NCI-H2227 treated with DMSO at 0.1 percent for 48 hours (cell line): ENCODE measurements around the gene IFNG-AS1.

Source experiments
- DNase-seq: peaks from one replicate; lab custom pipeline; 2025; lab: John Stamatoyannopoulos, UW

The IFNG-AS1 gene

DNA sequence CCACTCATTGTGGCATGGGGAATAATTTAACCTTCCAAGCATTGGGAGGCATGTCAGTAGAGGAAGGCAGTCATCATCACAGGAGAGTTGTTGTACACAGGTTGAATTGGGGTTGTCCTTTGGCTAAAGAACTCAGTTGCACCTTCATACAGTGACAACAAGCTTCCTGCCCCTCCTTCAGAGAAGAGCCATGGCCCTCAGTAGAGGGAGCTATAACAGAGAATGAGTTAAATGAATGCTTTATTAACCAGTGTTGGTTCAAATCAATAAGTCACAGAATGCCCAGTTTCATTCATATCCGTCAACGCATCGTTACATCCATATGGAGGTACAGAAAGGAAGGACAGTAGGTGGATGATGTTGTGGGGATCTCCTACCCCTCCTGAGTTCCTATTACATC lies 4.8 kb downstream of the IFNG-AS1 start:
- DNase-seq = no peak

DNA sequence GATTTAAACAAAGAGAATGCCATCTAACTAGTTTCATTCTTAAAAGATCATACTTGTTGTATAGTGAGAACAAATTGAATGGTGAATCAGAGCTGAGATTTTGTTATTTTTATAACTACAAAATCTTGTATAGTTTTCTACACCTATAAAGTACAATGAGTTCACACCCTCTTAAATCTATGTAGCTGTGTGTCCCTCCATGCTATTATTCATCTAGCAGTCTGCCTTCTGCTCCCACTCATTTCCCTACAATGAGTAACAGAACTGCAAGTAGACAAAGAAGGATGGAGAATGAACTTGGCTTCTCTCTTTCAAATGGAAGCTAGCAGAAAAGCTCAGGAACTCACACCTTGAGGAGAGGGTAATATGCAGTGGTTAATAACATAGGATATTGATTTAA lies 7.1 kb downstream of the IFNG-AS1 start:
- DNase-seq = no peak

DNA sequence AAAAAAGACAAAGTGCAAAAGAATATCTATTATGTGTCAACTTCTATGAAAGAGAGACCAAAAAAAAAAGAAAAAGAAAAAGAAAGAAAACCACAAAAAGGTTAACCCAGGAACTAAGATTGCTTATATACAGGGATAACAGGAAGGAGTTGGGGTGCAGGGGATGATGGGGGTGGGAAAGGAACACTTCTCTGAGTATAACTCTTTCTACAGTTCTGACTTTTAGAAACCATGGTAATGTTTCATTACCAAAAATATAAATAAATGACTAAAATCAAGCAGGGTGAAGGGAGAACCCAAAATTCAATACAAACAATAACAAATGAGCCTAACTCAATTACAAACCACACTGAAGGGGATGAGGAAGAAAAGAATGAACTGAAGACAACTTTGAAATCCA lies 9.1 kb downstream of the IFNG-AS1 start:
- DNase-seq = no peak

DNA sequence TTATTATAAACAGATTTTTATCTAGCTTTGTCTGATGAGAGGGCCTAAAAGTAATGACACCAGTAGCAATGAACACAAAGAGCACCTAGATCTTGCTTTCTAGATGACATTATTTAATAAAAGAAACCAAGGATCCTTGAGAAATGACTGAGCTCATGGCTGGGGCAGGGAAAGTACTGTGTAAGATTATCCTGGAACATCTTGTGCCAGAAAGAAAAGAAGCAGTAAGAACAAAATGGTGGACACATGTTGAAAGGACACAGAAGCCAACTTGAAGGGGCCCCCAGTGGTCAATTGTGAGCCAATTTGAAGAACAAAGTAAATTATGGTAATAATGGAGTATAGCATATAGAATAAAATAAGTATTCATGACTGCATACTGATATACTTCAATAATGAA lies 10.0 kb downstream of the IFNG-AS1 start:
- no peak for DNase-seq

DNA sequence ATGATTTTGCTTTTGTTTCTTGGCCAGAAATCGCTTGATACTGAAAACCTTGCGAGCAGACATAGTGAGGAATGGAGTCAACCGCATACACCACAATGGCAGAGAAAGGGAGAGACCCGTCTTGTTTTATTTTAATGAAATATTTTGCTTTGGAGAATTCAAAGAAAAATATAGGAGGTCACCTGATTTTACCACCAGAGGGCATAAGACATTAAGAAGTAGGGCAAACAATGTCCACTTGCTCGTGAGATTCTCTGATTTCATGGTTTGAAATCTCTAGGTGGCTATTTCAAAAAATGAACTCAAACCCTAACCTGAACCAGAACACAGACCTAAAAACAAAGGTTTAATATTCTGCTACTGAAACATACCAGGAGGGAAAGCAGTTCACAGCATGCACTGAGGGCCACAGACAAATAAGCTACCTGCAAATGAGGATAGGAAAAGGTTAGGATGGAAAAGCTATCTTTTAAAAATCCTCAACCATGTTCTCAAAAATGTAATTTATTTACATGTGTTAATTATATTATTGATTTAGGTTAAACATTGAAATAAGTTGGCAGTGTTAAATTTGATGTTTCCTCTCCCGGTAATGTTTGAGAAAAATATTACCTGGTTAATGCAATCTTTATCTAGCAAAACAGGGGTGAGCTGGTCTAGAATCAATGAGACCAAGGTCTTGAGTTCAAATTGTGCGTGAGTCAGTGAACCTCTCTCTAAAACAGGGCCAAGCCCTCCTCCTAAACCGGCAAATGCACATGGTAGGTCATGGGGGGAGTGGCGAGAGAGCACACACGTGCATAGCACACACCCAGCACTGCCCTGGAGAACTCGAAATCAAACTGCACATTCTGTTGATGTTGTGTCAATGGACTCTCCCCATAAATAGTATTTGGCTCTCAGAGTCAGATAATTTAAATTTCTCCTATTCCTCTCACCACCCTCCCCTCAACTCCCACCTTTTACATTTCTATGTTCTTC lies 12.5 kb downstream of the IFNG-AS1 start:
- no peak for DNase-seq

DNA sequence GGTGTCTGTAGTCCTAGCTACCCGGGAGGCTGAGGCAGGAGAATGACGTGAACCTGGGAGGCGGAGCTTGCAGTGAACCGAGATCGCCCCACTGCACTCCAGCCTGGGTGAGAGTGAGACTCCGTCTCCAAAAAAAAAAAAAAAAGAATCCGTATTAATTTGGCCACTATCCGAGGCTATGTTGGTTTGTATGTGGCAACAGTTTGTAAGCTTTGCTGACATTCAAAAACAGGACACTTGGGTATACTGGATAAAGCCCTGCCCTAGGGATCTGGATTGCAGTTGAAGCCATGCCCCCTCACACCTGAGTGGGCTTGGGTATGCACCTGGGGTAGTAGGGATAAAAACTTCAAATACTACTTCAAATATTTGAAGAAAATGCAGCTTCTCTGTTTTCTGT lies 14.5 kb downstream of the IFNG-AS1 start:
- no peak for DNase-seq

DNA sequence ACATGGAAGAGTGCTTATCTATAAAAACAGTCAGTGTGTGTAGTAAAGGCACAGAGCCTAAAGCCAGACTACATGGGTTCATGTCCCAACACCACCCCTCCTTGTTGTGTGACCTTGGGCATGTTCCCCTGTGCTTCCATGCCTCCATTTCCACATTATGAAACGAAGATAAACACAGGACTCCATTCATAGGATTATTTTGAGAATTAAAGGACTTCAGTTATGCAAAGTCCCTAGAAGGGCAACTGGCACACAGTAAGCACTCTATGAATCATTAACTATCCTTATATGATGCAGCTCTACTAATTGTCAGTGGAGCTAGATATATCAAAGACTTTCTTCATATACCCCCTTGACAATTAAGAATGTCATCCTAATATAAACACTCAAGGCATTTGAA lies 17.8 kb downstream of the IFNG-AS1 start:
- DNase-seq = no peak

DNA sequence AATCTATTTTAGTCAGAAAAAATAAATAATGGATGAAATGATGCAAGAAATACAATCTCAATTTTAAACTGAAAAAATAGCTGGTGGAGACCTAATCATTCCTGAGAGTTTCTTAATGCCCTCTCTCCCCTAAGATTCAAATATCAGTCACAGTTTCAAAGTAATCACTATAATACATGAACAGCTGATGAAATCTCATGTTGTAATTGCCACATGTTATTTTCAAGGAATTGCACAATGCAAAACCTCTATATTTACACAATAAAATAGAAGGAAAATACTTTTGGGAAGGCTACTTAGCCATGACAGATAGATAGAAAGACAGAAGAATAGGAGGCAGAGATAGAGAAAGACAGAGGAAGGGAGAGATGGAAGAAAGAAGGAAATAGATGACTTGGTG lies 18.2 kb downstream of the IFNG-AS1 start:
- DNase-seq = no peak

DNA sequence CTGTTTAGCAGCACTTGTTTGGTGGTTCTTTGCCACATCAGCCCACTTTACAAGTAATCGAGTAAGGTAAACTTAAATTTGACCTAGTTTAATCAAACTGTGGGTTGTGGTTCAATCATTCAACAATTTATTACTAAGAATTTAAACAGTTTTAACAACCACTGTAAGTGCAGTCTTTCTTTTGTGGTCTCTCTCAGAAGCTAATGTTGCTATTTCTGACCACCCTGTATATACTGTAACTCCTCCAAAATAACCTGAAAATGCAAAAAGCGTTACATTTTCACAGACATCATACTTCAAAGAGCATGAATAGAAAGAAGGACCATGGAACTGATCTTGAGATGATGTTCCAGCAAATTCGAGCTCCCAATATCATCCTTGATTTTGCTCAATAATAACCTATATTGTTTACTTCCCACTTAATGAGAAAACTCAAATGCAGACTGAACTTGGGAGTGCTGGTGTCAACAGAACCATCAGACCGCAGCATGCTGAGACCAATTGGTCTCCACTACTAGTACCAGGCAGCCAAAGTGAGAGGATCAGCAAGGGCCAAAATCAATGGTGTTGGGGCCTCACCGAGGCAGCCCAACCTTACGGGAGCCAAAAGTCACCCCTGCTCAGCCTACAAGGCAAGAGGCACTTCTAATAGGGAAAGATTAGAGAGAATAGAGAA lies 22.1 kb downstream of the IFNG-AS1 start:
- DNase-seq = no peak

DNA sequence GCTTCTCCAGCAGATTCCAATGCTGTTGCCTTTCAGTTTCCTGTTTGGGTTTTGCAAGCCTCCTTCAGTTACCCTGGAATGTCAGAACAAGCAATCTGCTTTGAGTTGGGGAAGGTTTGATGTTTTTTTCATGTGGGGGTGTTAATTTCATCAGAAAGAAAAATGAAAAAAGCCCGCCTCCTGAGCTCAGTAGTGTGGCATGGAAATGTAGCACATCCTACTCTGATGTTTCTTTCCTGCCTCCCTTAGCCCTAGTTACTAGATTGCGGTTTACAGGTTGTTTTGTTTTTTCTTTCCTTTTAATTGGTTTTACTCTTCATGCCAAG lies 22.6 kb downstream of the IFNG-AS1 start:
- DNase-seq = no peak

DNA sequence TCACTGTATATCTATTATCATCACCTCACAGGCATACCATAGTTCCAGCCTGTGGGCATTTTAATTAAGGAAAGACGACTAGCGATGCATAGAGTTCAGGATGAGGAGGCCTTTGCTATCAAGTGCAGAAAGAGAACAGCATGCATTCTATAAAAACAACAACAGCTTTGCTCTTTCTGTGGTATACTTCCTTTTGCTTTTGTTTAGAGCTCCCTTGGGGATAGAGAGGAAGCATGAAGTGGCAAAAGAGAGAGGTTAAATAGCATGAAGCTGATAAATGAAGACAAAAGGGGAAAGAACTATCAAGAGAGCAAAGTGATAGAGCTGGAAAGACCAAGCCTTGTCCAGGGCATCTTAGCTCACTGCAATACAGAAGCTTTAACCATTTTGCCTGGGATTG lies 23.5 kb downstream of the IFNG-AS1 start:
- no peak for DNase-seq

DNA sequence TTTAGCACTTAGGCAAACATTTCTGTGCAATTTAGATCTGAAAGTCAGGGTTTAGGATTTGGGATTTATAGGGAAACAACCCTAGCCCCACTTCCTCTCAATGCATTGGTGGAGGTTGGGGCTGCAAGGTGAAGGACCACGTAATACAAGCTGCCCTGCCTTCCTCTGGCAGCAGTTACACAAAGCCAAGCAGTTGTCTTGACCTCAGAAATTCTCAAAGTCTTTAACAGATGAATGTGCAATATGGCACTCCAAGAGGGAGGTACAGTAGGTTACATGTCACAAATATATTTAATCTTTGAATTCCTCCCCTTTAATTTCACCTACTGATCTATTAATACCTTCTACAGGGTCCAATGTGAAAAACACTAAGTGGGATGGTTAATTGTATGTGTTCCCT lies 23.9 kb downstream of the IFNG-AS1 start:
- DNase-seq = no peak

DNA sequence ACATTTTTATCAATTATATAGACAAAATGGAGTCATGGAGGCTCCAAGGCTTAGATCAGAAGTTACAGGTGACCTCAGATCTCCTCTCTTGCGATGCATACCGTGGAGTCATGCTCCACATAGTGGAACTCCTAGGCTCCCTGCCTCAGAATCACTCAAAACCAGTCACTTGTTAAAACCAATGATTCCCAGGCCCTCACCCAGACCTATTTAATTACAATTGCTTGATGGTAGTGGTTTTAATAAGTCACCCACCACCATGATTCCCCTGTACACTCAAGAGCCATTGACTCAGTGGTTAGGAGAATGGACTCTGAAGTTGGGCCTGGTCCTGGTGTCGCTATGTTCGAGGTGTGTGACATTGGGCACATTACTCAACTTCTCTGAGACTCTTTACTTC lies 26.9 kb downstream of the IFNG-AS1 start:
- no peak for DNase-seq

DNA sequence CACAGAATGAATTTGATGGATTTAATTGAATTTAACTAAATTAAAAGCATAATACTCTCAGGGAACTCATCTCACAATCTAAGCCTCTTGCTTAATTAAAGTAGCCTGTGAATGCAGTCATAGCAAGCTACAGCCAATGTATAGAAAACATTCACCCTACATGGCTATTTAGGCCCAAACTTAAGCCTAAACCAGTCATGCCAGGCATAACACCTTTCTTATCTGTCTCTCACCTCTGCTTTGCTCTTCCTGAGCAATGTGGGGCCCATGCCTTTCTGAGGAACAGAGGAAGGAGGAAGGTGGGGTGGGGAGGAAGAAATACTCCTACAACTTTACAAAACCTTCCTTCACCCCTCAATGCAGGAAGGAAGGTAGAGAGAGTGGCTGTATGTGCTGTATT lies 29.1 kb downstream of the IFNG-AS1 start:
- DNase-seq = no peak

DNA sequence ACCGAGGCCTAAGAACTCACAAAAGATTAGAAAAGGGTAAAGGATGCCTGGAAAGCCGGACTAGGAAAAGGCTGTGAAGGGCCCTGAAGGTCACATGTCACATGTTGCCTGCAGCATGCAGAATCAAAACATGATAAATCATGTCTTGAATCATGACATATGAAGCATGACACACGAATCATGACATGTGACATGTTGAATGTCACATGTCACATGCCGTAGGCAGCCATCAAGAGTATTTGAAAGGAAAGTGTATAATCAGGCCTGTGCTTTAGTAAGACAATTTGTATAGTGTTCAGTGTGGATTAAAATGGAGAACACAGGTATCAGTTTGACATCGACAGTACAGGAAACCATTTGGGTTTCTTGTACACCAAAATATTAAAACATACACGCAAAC lies 30.8 kb downstream of the IFNG-AS1 start:
- DNase-seq = no peak

DNA sequence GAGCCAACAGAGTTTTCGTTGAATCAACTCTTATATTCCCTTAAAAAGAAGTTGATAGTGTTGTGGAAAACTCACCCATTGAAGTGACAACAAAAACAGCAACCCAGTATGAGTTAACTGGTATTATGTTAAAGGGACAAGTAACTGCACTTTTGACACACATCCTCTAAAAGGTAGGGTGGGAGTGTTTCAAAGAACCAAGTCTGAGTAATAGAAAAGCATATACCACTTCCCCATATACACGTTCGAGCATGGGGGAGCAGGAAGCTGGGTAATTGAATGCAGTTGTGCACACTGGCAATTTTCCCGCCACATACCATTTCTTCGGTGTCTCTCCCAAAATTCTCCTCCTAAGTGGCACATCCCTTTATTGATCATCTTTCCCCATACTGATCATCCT lies 31.5 kb downstream of the IFNG-AS1 start:
- DNase-seq = no peak

DNA sequence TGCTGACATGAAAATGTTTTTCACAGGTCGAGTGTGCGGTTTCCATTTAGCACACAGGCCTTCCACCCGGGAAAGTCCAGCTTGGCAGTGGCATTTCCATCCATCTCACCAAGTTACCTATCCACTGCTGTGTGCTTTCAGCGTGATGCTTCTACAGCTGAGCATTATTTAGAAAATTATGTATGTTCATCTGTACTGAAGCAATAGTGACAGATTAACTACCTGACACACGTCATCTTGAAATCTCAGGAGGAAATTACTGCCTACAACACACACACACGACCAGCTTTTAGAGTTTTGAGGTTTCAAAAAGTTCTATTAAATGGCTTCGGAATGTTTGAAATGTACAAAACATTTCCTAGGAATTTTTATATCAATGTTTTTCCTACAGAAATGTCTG lies 39.4 kb downstream of the IFNG-AS1 start:
- DNase-seq = no peak

DNA sequence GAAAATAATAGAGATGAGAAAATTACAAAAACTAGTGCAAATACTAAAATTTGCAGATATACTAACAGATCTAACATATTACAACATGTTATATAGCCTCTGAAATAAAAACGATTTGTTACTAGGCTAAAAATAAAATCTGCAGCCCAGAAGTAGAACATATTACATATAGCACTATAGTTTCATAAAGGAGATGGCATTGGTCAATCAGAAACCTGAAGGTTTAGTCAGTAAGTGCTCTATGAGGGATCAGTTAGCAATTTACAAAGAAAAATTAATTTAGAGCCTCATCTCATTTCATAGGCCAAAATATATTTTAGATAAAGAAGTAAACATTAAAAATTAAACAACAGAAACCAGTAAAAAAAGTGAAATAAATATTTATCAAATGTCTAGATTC lies 41.0 kb downstream of the IFNG-AS1 start:
- DNase-seq = no peak

DNA sequence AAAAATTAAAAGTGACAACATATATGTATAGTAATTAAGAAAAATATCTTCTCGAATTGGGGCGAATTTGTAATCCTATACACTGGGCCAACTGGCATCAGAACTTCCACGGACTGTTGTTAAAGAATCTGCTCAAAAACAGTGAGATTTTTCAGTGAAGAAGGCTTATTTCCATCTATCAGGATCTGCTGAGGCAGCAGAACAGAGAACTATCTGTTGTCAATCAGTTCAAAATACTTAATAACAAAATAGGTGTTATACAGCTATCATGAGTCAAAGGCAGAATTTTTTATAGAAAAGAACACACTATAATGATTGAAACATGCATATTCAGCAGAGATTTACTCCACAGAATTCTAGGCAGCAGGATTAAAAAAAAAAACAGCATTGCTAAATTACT lies 41.9 kb downstream of the IFNG-AS1 start:
- DNase-seq = no peak

DNA sequence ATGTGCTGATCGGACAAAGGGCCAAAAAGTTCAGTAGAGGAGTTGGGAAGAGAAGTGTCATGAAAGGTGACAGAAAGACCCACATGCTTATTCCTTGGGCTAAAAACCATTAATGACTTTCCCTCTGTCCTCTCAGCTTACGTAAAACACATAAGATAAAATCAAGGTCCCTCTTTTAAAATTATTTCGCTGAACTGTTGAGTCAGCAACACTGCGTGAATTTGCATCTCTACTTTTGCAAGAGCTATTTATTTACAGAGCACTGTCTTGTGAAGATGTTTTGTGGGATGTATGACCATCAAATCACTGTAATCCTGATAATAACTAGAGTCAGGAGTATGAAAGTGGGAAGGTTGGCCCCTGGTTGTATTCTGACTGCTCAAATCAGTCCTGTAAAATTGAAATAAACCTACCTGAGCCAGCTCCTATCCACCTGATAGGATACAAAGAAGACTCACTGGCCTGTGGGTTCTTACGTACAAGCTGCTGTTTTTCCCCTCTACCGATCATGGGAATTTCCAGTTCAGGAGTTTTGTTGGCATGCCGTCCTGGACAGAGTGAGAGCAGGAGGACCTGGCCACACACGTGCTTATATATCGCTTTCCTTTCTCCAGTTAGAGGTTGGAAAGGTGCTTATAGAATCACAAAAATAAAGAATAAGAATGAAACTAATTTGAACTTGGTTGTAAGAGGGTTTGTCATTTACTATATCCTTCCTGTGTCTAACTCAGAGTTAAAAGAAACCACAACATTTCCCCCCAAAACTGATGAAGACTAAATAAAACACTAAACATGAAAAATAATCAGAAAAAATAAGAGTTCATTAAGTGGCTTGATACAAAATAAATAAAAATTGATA lies 42.9 kb downstream of the IFNG-AS1 start:
- no peak for DNase-seq

DNA sequence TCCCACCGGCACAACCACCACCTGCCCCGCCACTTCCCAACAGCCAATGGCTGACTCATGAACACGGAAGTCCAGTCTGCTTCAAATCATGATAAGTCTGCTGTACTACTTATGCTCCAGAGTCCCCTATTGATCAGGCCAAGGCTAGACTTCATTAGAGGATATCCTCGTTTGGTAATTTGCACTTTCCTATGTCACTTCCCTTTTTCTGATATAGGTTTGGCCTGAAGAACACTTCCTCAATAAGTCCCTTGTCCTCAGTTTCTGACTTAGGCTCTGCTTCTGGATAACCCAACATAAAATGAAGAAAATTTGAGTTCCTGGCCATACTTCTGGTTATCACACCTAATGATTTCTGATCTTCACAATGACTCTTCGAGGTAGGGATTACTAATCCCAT lies 45.3 kb downstream of the IFNG-AS1 start:
- no peak for DNase-seq

DNA sequence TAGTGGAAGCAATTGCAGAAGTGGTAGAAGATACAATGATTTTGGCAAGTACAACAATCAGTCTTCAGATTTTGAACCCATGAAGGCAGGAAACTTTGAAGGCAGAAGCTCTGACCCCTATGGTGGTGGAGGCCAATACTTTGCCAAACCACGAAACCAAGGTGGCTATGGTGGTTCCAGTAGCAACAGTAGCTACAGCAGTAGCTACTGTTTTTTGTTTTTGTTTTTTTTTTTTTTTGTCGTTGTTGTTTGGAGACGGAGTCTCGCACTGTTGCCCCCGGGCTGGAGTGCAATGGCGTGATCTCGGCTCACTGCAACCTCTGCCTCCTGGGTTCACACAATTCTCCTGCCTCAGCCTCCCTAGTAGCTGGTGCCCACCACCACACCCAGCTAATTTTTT lies 47.4 kb downstream of the IFNG-AS1 start:
- no peak for DNase-seq
